K562 (cell line): Measurements from ENCODE around the gene AGFG1. TPM values are rescaled to one million over a fixed set of nuclear protein-coding genes. Genes with fewer than 3 reads are reported as not detected.

ENCODE experiments used
- ATAC-seq: fragments of 200-7000 bp; cut with Tn5 transposase; 3 replicates; pipeline ENCODE4 v1.9.1; 2020; ENCODE audit warnings: moderate library complexity
- BruUV-seq: library from RNA; stranded (reverse); fragments of 400-500 nt; replicated peaks from 2 replicates; lab custom pipeline; 2021; lab: Mats Ljungman, UMichigan
- CTCF ChIA-PET: fragments of 300-600 bp; formaldehyde crosslinking; extraction: SDS; loops from one replicate; lab custom pipeline; 2021; ENCODE audit warnings: low intra/inter-chr PET ratio; lab: Yijun Ruan, JAX
- POLR2A ChIA-PET: fragments of 300-600, 350-650 bp; sonication (Branson Sonifier 250); formaldehyde crosslinking; extraction: SDS; loops from one replicate; lab custom pipeline; 2021; ENCODE audit warnings: antibody characterized with exemption, inconsistent platforms; lab: Yijun Ruan, JAX
- DNase-seq, 4 experiments: peaks; one replicate each; pipeline versions ENCODE4 v3.0.0 to v3.0.0-alpha.2; 2011 to 2018; ENCODE audit warnings: low spot score in 3 of 4, mixed read lengths in 3 of 4; ENCODE audit errors: extremely low read depth in 1 of 4
- FAIRE-seq: peaks from 2 replicates; lab custom pipeline; 2011; peaks lifted over from hg19 to GRCh38; lab: Jason Lieb, UNC
- H2AFZ ChIP-seq: 2 replicates; pipeline ENCODE4 v1.6.0; 2011; ENCODE audit warnings: low read depth, low read length, control low read depth, inconsistent platforms
- H3K27ac ChIP-seq: fragments of 200-600 bp; 3 replicates; pipeline ENCODE4 v1.8.0; 2011; ENCODE audit warnings: low read depth, mild to moderate bottlenecking, control low read depth, inconsistent platforms, low read length, moderate library complexity, mixed read lengths; ENCODE audit errors: extremely low read depth
- H3K27me3 ChIP-seq, 2 experiments: fragments of 300-600 bp in 1 of 2; 2 replicates in 1 of 2; 3 replicates in 1 of 2; pipeline versions ENCODE4 v1.6.0 to v1.8.0; 2011; ENCODE audit warnings: inconsistent platforms in 2 of 2, low read length in 2 of 2, mild to moderate bottlenecking in 1 of 2, mixed read lengths in 1 of 2, moderate library complexity in 1 of 2; ENCODE audit not compliant: control insufficient read depth in 2 of 2, insufficient read depth in 2 of 2
- H3K36me3 ChIP-seq: fragments of 300-600 bp; 3 replicates; pipeline ENCODE4 v1.8.0; 2011; ENCODE audit warnings: mild to moderate bottlenecking, low read length, inconsistent platforms; ENCODE audit not compliant: control insufficient read depth, insufficient read depth
- H3K4me1 ChIP-seq, 2 experiments: fragments of 200-600 bp in 1 of 2; replicated peaks in 1 of 2; 2 replicates in 1 of 2; 3 replicates in 1 of 2; pipeline versions ENCODE4 v1.5.1 to v1.8.0; 2011; ENCODE audit warnings: inconsistent platforms in 2 of 2, low read length in 2 of 2, mild to moderate bottlenecking in 1 of 2, mixed read lengths in 1 of 2, moderate library complexity in 1 of 2; ENCODE audit not compliant: control insufficient read depth in 2 of 2, insufficient read depth in 2 of 2
- H3K4me2 ChIP-seq: 2 replicates; pipeline ENCODE4 v1.6.1; 2011; ENCODE audit warnings: low read length, control low read depth, inconsistent platforms, mixed read lengths; ENCODE audit not compliant: insufficient read depth
- H3K4me3 ChIP-seq: fragments of 200-600 bp; sonication (generic), shearing (Covaris generic); 2 replicates; pipeline ENCODE4 v1.5.1; 2016; ENCODE audit warnings: control low read depth, inconsistent platforms
- H3K79me2 ChIP-seq: fragments of 200-600 bp; 3 replicates; pipeline ENCODE4 v1.8.0; 2011; ENCODE audit warnings: low read length, inconsistent platforms; ENCODE audit not compliant: control insufficient read depth, insufficient read depth
- H3K9ac ChIP-seq, 2 experiments: 2 replicates each; pipeline versions ENCODE4 v1.6.0 to v1.6.1; 2011; ENCODE audit warnings: low read depth in 2 of 2, low read length in 2 of 2, control low read depth in 1 of 2, inconsistent platforms in 1 of 2, mild to moderate bottlenecking in 1 of 2, mixed read lengths in 1 of 2; ENCODE audit not compliant: insufficient read depth in 1 of 2
- H3K9me1 ChIP-seq: one replicate; pipeline ENCODE4 v1.6.0; 2011; ENCODE audit warnings: inconsistent platforms, mild to moderate bottlenecking, low read length, moderate library complexity; ENCODE audit not compliant: control insufficient read depth, insufficient read depth
- H3K9me3 ChIP-seq: replicated peaks from 2 replicates; pipeline ENCODE4 v1.5.1; 2011; ENCODE audit warnings: low read depth, low read length, inconsistent platforms; ENCODE audit not compliant: control insufficient read depth, insufficient read depth
- H4K20me1 ChIP-seq: replicated peaks from 2 replicates; pipeline ENCODE4 v1.6.1; 2011; ENCODE audit warnings: low read length, inconsistent platforms, mixed read lengths; ENCODE audit not compliant: control insufficient read depth, insufficient read depth
- ATF7 ChIP-seq: fragments of 450-650 bp; IDR thresholded peaks from 2 replicates; pipeline ENCODE4 v1.7.1; 2014; ENCODE audit warnings: mild to moderate bottlenecking, moderate library complexity
- CBX2 ChIP-seq: fragments of 200-600 bp; sonication (generic); IDR thresholded peaks from one replicate; pipeline ENCODE4 v1.6.1; 2012; ENCODE audit warnings: mild to moderate bottlenecking, low read length, inconsistent platforms; ENCODE audit not compliant: insufficient read depth, poor library complexity, severe bottlenecking
- CREB5 ChIP-seq: fragments of 250-450 bp; sonication (Bioruptor Pico); IDR thresholded peaks from 2 replicates; pipeline ENCODE4 v1.5.0; 2020; ENCODE audit warnings: mild to moderate bottlenecking
- HDAC3 ChIP-seq: fragments of 450-650 bp; IDR thresholded peaks from 2 replicates; pipeline ENCODE4 v1.6.1; 2018; ENCODE audit warnings: borderline replicate concordance, mild to moderate bottlenecking, moderate library complexity; ENCODE audit not compliant: partially characterized antibody
- KDM4B ChIP-seq, 2 experiments: fragments of 450-650 bp in 1 of 2; sonication (generic) in 1 of 2; IDR thresholded peaks; 2 replicates each; pipeline ENCODE4 v1.6.1; 2016 to 2017; ENCODE audit warnings: borderline replicate concordance in 2 of 2, antibody characterized with exemption in 1 of 2, low read depth in 1 of 2, mild to moderate bottlenecking in 1 of 2
- MAZ ChIP-seq, 2 experiments: fragments of 450-650 bp in 1 of 2; sonication (generic) in 1 of 2; formaldehyde crosslinking; IDR thresholded peaks in 1 of 2; conservative IDR thresholded peaks in 1 of 2; 2 replicates each; pipeline versions ENCODE4 v1.4.0 to v1.5.0; 2020; ENCODE audit warnings: mild to moderate bottlenecking in 1 of 2, missing genetic modification reagents in 1 of 2
- NFATC3 ChIP-seq: fragments of 450-650 bp; IDR thresholded peaks from 2 replicates; pipeline ENCODE4 v1.6.1; 2017; ENCODE audit warnings: mild to moderate bottlenecking
- STAG1 ChIP-seq: sonication (generic); formaldehyde crosslinking; IDR thresholded peaks from 2 replicates; pipeline ENCODE4 v1.5.0; 2020; ENCODE audit warnings: missing genetic modification reagents, borderline replicate concordance
- STAT5A ChIP-seq: IDR thresholded peaks from 2 replicates; pipeline ENCODE4 v1.6.1; 2012; ENCODE audit warnings: low read length, inconsistent platforms, borderline replicate concordance
- TEAD1 ChIP-seq, 2 experiments: fragments of 450-650 bp in 1 of 2; sonication (generic) in 1 of 2; formaldehyde crosslinking; IDR thresholded peaks; 2 replicates each; pipeline versions ENCODE4 v1.4.0 to v1.8.0; 2020 to 2022; ENCODE audit warnings: mild to moderate bottlenecking in 2 of 2, missing genetic modification reagents in 1 of 2
- TSC22D4 ChIP-seq: fragments of 450-650 bp; IDR thresholded peaks from 2 replicates; pipeline ENCODE4 v1.6.1; 2016; ENCODE audit warnings: missing genetic modification characterization, missing biosample characterization, control low read depth
- ZBTB43 ChIP-seq: sonication (generic); formaldehyde crosslinking; IDR thresholded peaks from 2 replicates; pipeline ENCODE4 v1.8.0; 2023; ENCODE audit warnings: mild to moderate bottlenecking, missing genetic modification reagents
- ZNF133 ChIP-seq: fragments of 250-450 bp; sonication (Bioruptor Pico); IDR thresholded peaks from 2 replicates; pipeline ENCODE4 v1.4.0; 2020; ENCODE audit warnings: mild to moderate bottlenecking
- ZNF766 ChIP-seq: fragments of 200-800 bp; sonication (Bioruptor generic); conservative IDR thresholded peaks from 2 replicates; pipeline ENCODE4 v1.6.1; 2016; ENCODE audit warnings: missing genetic modification characterization, missing compliant biosample characterization
- ZSCAN29 ChIP-seq: fragments of 450-650 bp; IDR thresholded peaks from 2 replicates; pipeline ENCODE4 v1.6.1; 2017
- WGBS: fragments of 100-300 bp; shearing (Covaris generic); methylation state at CpG from one replicate; pipeline ENCODE4 v1.1.6; 2016; ENCODE audit warnings: low coverage, mixed read lengths; ENCODE audit not compliant: insufficient coverage; ENCODE audit errors: missing lambda C conversion rate; 5-methylcytosine and 5-hydroxymethylcytosine counted together
- in situ Hi-C: fragments of 300-500 bp; cut with MboI; formaldehyde crosslinking; loops from 4 replicates; pipeline ENCODE4 v1.15.0; 2018; ENCODE audit warnings: inconsistent platforms, mixed read lengths
- intact Hi-C: fragments of 100-400 bp; cut with micrococcal nuclease; formaldehyde crosslinking; loops from 2 replicates; pipeline ENCODE4 v1.14.2; 2022
- polyA plus RNA-seq, 8 experiments: library from polyadenylated mRNA; depleted of rRNA in 4 of 8; stranded (reverse) in 5 of 8; unstranded in 3 of 8; fragments of >200 nt; fragmentation: Nextera tagmentation in 2 of 8; fragmentation: Illumina TruSeq in 1 of 8; extraction: Ambion mirVana in 2 of 8; extraction: Trizol in 1 of 8; gene quantifications; 2 replicates each; pipeline versions ENCODE4 v1.2.1 to v1.2.3, GENCODE V29; 2011 to 2014; ENCODE audit warnings: inconsistent platforms in 1 of 8, missing spikeins in 1 of 8
- total RNA-seq, 7 experiments: library from RNA; depleted of rRNA in 6 of 7; stranded (reverse); fragments of >200 nt in 6 of 7; fragmentation: Illumina TruSeq in 2 of 7; extraction: Trizol in 2 of 7; gene quantifications; 2 replicates each; pipeline versions ENCODE4 v1.2.1 to v1.2.3, GENCODE V29; 2011 to 2021; ENCODE audit warnings: low replicate concordance in 1 of 7

The AGFG1 gene
- total and polyA plus RNA-seq, 9 of the 15 experiments (the other 6 are each of a cell fraction or from before 2014, with no cell fraction given), result 11.2 to 97.5 (median 36.0) TPM

- CTCF ChIA-PET, result no interaction called here
- Histone ChIP-seq H3K4me3 (no peak overlapping the region), H3K9ac (no peak overlapping the region), H3K27ac (no peak overlapping the region), H4K20me1 (no peaks in the 10 kb centered on the region), H3K4me2 (no peak overlapping the region), H3K79me2 (no peaks in the 10 kb centered on the region), H3K36me3 (peaks cover 68% of the 10 kb centered on the region), H3K9me1 (no peaks in the 10 kb centered on the region), H2AFZ (no peak overlapping the region), H3K27me3 (no peaks in the 10 kb centered on the region), H3K4me1 (no peaks in the 10 kb centered on the region), H3K9me3 (no peaks in the 10 kb centered on the region)
- in situ Hi-C loops, result no loop called here
- POLR2A ChIA-PET, result no interaction called here
- intact Hi-C loops, result no loop called here
- FAIRE-seq, result no peak
- no peak for TF ChIP-seq TEAD1 (CRISPR knock-in tag; IDR thresholded peaks at IDR 0.05)
- no peak for TF ChIP-seq ZNF766
- no peak for TF ChIP-seq MAZ (CRISPR knock-in tag; conservative IDR thresholded peaks at IDR 0.05 in 1 of 2, IDR thresholded peaks at IDR 0.05 in 1 of 2)
- no peak for TF ChIP-seq ZNF133 (CRISPR knock-in tag)
- TF ChIP-seq CBX2, result no peak
- TF ChIP-seq TSC22D4 (tag), result no peak
- no peak for TF ChIP-seq NFATC3
- no peak for TF ChIP-seq CREB5
- no peak for TF ChIP-seq STAG1 (CRISPR knock-in tag)
- no peak for TF ChIP-seq STAT5A
- no peak for TF ChIP-seq HDAC3
- TF ChIP-seq KDM4B (IDR thresholded peaks at IDR 0.05; ENCODE audit: borderline replicate concordance in 2 of 2, low read depth in 1 of 2), result no peak
- TF ChIP-seq ZSCAN29, result no peak
- no peak for TF ChIP-seq ZBTB43 (CRISPR knock-in tag)
- no peak for TF ChIP-seq ATF7
- no peak for DNase-seq
- BruUV-seq, result no TSS peak
- ATAC-seq, result no peak
- 96% methylated on average over 3 of the region's 3 CpGs for WGBS
Measured at GRCh38 chr2:227534714-227535113, 62.8 kb downstream of the AGFG1 start.
